ENCODE results near the gene SECTM1.
"Not testable (repeated sequence)": the region's sequence is repeated elsewhere in the genome, so short reads cannot be mapped to it uniquely, and the experiment has no call there.

SECTM1 gene

DNA sequence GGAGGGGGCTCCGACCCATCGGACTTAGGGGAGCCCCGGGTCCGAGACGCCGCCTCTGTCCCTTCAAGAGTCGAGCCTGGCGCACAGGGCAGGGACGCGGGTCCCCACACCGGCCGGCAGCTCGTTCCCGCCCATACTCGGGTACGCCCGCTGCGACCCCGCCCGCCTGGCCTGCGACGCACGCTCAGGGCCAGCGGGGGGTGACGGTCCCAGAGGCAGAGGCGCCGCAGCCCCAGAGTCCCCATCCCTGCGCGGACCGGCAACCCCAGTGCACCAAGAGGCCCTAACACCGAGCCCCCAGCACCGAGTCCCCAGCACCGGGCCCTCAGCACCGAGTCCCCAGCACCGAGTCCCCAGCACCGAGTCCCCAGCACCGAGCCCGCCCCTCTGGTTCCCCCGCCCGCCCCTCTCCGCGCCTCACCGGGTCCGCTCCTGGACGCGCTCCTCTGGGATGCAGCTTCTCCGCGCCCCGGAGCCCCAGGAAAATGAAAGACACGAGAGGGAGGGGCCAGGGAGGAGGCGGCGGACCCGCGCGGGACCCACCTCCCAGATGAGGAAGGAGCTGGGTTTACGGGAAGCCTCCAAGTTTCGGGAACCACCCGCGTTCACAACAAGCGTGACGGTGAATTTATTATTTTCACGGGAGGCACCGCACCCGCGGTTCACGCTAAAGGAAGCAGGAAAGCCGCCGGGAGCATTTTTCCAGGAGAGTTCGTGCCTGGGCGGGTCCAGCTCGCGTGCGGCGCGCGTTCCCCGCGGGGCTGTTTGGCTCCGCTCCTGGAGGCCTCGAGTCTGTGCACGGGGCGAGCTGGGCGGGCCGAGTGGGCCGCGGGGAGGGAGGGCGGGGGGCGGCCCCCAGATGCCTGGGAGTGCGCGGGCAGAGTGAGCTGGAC, at the start of gene SECTM1:
Gene SECTM1 (minus strand): TSS at position 488 of the 893 bp plus-strand sequence. CDS start 6,526 bp downstream, outside the sequence.
- peak; percentile 77 for DNase-seq

DNA sequence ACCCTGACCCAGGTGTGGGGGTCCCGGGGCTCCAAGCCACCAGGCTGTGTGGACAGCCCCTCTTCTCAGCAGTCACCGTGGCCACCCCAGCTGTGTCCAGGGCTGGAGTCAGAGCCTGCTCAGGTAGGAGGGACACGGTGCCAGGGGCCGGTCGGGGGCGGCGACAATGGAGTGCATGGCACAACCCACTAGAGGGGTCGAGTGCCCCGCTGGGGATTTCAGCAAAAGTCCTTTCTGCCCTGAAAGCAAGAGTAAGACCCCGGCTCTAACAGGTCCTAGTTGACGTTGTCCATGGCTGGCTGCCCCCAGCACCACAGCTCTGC, 49.3 kb upstream of the SECTM1 start:
- DNase-seq, result no peak

DNA sequence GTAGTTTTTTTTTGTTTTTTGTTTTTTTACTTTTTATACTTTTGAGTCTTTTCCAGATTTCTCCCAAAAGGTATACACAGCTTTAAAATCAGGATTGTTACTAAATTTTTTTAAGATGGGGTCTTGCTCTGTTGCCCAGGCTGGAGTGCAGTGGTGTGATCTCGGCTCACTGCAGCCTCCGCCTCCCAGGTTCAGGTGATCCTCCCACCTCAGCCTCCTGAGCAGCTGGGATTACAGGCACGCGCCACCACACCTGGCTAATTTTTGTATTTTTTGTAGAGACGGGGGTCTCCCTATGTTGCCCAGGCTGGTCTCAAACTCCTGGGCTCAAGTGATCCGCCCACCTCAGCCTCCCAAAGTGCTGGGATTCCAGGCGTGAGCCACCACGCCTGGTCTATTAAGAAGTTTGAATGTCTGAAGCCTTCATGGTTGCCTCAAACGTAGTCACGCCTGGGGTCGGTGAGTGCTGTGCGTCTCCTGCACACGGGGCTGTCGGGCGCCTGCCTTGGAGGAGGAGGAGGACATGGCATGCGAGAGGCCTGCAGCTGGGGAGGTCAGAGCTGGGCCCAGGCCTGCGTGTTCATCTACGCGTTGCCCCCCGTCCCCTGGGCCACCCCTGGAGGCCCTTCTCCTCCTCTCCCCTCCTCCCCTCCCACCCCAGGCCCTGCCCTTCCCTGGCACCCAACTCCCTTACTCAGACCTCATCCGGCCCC, 48.8 kb upstream of the SECTM1 start:
- DNase-seq, result not testable (repeated sequence)

DNA sequence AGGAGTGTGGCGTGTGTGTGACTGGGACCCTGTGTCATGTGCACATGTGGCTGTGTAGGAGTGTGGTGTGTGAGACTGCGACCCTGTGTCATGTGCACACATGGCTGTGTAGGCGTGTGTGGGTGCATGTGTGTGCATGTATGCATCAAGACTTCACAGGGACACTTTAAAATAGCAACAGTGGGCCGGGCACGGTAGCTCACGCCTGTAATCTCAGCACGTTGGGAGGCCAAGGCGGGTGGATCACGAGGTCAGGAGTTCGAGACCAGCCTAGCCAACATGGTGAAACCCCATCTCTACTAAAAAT, 48.1 kb upstream of the SECTM1 start:
- not testable (repeated sequence) for DNase-seq

DNA sequence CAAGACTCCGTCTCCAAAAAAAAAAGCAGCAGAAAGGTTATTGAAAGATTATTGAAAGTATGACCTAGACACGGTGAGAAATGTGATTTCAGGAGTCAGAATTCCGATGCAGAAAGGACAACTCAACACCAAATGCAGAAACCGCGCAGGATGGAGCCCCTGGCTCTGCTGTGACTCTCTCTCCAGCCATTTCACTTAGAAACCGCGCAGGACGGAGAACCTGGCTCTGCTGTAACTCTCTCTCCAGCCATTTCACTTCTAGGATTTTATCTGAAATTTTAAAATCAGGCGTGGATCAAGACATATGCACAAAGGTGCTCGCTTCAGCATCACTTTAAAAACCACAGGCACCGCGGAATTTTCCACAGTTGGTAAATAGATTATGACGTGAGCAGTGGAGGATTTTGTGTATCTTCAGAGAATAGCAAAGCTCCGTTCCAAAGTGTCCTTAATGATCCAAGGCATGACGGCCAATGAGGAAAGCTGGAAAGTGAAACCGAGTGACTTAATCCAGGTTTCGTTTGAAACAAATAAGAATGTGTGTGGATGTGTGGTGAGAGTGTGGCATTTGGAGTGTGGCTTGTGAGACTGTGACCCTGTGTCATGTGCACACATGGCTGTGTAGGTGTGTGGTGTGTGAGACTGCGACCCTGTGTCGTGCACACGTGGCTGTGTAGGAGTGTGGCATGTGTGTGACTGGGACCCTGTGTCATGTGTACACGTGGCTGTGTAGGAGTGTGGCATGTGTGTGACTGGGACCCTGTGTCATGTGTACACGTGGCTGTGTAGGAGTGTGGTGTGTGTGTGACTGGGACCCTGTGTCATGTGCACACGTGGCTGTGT, 47.5 kb upstream of the SECTM1 start:
- peak; percentile 70 for DNase-seq

DNA sequence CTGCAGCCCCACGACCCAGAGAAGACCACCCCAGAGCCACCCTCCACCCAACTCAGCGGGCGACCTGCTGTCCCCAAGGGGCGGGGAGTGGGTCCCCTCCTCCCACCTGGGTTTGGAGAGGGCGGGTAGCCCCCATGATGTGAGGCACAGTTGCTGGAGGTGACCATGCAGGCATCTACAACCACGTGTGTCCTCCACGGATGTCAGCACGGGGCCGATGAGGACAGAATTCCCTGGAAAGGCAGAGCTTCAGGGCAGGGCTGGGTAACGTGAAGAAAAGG, 45.1 kb upstream of the SECTM1 start:
- no peak for DNase-seq

DNA sequence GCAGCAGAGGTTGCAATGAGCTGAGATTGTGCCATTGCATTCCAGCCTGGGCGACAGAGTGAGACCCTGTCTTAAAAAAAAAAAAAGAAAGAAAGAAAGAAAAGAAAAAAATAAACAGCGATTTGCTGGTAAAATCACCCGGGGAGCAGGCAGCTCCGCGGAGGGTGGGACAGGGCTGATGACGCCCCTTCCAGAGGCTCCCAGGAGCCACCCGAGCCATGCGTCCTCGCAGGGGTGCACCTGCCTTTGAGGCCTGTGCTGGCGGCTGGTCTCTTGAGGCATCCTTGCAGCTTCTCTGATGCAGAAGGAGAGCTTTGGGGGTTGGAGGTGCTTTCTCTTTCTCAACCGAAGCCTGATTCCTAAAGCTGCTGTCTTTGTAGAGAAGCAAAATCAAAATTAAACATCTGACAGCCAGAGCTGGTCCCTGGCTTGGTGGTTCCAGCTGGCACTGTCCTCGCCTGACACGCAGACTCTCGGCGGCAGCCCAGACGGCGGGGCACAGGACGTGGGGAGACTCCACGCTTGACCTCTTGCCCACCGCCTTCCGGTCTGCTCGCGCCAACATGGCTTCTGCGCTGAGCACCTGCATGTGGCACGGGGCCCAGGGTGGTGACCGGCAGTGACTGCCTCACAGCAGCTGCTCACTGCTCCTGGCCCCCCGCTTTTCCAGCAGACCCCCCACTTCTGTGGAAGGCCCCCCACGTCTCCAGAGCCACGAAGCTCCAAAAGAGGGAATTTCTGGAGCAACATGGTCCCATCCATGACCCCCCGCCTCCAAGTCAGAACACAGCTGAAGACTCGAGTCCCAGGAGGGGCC, 44.6 kb upstream of the SECTM1 start:
- peak; percentile 19 for DNase-seq

DNA sequence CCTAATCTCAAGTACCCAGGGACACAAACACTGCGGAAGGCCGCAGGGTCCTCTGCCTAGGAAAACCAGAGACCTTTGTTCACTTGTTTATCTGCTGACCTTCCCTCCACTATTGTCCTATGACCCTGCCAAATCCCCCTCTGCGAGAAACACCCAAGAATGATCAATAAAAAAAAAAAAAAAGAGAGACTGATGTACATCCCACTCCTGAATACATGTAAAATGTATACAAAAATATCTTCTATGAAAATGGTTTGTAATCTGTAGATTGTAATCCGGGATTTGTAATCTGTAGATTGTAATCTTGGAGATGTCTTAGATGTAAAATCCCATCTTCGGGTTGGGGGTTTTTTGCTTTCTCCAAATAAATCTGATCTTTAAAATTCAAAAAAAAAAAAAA, 43.7 kb upstream of the SECTM1 start:
- DNase-seq, result not testable (repeated sequence)

DNA sequence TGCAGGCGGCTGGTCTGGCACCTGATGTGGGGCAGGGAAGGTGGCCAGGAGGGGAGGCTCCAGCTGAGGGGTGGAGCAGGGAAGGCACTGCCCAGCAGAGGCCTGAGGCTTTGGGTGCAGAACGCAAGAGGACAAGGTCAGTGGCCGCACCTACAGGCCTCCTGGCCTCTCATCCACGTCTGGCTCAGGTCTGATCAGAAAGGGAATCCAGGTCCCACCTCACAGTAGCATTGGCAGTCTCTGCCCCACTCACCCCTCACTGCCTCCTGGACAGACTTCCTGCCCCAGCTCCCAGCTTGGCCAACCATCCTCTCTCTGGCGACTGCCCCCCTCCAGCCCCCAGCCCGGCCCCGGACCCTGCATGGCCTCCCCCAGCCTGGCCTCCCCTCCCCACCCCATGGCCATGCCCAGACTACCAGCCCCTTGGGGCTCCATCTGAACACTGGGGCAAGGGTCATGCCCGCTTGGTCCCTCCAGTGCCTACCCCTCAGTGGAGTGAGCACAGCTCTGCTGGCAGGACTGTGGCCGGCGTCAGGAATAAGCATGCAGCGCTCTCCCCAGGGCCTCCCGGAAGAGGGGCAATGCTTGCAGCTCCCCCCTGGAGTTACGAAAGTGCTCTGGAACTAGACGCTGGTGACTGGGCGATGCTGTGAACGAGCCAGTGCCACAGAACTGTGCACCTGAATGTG, 42.6 kb upstream of the SECTM1 start:
- peak; percentile 18 for DNase-seq

DNA sequence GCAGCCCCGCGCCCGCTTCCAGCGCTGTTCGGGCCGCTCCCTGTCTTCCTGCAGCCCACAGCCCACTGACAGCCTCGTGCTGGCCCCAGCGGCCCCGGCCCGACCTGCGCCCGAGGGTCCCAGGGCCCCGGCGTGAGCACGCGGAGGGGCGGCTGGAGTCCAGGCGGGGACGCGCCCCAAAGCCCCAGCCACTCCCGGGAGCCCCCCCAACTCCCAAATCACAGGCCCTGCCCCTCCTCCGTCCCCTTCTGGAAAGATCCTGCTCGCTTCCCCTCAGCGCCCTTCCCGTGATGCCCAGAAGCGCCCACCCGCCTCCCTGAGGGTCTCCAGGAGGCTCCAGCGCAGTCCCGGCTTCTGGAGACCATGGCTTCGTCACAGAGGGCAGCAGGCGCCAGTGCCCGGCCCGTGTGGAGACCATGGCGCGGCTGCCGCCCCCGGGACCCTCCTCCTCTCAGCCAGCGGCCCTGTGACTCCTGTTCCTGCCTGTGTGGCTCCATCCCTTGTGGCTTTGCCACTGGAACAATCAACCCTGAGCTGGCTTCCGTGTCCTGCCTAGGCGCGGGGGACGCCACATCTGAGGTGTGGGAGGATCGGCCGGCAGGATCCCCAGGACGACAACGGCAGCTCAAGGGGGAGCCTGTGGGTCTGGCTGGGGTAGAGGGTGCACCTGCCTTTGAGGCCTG, 41.9 kb upstream of the SECTM1 start:
- peak; percentile 2 for DNase-seq

DNA sequence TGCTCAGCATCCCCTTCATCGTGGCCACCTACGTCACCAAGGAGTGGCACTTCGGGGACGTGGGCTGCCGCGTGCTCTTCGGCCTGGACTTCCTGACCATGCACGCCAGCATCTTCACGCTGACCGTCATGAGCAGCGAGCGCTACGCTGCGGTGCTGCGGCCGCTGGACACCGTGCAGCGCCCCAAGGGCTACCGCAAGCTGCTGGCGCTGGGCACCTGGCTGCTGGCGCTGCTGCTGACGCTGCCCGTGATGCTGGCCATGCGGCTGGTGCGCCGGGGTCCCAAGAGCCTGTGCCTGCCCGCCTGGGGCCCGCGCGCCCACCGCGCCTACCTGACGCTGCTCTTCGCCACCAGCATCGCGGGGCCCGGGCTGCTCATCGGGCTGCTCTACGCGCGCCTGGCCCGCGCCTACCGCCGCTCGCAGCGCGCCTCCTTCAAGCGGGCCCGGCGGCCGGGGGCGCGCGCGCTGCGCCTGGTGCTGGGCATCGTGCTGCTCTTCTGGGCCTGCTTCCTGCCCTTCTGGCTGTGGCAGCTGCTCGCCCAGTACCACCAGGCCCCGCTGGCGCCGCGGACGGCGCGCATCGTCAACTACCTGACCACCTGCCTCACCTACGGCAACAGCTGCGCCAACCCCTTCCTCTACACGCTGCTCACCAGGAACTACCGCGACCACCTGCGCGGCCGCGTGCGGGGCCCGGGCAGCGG, 41.2 kb upstream of the SECTM1 start:
- peak; percentile 13 for DNase-seq

DNA sequence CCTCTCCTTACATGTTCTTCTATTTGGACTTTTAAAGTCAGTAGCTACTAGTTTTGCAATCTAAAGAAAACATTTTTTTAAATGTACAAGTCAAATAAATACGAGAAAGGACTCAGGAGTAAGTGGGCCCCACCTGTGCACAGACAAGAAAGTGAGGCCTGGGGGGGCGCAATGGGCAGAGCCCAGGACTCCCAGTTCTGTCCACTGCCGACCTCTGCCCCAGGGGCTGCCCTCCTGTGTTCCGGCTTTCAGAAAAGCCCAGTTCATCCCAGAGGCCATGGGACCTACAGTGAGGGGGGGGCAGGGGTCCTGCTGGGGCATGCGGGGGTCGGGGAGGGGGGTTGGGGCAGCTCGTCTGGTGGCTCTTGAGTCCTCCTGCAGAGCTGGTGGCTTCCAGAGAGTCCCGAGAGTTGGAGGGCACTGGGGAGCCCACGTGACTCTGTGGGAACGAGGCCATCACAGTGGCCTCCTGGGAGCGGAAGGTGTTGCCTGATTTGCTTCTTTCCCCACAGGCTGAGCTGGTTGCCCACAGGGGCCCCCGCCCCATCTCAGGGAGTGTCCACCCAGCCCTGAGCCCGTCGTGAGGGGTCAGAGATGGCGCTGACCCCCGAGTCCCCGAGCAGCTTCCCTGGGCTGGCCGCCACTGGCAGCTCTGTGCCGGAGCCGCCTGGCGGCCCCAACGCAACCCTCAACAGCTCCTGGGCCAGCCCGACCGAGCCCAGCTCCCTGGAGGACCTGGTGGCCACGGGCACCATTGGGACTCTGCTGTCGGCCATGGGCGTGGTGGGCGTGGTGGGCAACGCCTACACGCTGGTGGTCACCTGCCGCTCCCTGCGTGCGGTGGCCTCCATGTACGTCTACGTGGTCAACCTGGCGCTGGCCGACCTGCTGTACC, 40.4 kb upstream of the SECTM1 start:
- DNase-seq, result peak; percentile 8

DNA sequence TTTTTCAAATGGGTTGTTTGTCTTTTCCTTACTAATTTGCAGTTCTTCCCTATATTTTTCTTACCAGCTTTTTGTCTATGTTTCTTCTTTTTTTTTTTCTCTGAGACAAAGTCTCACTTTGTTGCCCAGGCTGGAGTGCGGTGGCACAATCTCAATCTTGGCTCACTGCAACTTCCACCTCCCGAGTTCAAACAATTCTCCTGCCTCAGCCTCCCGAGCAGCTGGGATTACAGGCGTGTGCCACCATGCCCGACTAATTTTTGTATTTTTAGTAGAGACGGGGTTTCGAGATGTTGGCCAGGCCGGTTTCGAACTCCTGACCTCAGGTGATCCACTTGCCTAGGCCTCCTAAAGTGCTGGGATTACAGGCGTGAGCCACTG, 39.5 kb upstream of the SECTM1 start:
- not testable (repeated sequence) for DNase-seq

DNA sequence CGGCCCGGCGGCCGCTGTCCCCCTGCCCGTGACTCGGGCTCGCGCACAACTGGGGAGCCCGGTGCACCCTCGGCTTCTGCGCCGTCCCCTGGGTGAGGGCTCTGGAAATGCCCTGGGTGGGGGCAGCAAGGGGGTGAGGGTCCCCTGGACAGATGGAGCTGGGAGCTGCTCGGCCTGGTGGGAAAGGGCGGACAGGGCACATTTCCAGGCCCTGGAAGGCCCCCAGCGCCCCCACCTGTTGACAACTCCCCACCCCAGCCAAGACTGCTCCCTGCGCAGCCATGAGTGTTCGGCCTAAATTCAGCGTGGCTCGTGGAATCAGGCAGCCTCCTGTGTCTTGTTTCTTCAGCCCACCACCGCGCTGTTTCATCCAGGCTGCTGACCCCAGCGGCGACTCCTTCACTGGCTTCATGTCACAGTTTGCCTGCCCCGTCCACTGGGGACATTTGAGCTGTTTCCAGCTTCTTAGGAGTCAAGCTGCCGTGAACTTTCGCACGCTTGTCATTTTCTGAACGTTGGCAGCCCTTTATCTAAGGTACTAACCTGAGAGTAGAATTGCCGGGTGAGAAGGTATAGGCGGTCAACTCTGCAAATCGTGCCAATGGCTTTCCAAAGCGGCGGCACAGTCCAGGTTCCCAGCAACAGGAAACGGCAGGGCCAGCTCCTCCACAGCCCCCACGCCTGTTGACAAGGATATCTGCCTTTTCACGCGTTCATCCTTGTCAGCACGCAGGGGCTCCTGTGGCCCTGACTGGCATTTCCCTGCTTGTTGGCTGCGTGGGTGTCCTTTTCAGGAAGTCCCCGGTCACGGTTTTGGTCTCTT, 38.9 kb upstream of the SECTM1 start:
- peak; percentile 26 for DNase-seq

DNA sequence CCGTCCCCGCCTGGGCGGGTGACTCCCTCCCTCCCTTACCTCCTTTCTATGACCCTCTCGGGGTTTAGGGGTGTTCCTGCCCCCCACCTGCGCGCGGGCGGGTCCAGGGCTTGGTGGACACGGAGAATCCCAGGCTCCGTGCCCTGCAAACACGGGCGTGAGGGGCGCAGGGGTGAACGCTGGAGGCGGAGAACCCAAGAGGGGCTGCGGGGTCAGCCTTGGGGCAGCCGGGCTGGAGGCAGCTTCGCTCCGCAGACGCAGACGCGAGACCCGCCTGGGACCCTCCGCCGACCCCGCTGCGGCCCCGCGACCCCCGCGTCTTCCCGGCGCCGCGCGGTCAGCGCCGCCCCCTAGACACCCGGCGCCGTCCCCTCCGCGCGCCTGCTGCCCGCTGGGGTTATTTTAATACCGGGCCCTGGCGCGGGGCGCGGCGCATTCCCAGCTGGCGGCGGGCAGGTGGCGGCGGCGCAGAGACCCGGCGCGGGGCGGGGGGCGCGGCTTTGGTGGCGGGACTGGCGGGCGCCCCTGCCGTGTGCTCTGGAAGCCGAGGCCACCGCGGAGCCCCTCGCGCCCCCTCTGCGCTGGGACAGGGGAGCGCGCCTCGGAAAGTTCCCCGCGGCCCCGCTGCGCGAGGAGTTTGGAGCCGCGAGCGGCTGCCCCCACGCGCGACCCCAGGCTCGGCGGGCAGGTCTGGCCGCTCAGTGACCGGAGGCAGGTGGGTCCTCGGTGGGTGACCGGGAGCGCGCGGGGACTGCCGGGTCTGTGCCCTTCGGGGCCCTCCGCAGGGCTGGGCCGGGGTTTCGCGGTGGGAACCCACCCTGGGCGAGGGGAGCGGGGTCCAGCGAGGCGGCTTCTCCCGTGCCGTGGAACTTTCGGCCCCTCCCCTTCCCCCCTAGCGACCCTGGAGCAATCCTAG, 38.0 kb upstream of the SECTM1 start, which contains the start of gene UTS2R:
Gene UTS2R (plus strand): TSS at position 433 of the 916 bp plus-strand sequence. CDS start 2,560 bp downstream, outside the sequence.
- DNase-seq, result peak; percentile 47

DNA sequence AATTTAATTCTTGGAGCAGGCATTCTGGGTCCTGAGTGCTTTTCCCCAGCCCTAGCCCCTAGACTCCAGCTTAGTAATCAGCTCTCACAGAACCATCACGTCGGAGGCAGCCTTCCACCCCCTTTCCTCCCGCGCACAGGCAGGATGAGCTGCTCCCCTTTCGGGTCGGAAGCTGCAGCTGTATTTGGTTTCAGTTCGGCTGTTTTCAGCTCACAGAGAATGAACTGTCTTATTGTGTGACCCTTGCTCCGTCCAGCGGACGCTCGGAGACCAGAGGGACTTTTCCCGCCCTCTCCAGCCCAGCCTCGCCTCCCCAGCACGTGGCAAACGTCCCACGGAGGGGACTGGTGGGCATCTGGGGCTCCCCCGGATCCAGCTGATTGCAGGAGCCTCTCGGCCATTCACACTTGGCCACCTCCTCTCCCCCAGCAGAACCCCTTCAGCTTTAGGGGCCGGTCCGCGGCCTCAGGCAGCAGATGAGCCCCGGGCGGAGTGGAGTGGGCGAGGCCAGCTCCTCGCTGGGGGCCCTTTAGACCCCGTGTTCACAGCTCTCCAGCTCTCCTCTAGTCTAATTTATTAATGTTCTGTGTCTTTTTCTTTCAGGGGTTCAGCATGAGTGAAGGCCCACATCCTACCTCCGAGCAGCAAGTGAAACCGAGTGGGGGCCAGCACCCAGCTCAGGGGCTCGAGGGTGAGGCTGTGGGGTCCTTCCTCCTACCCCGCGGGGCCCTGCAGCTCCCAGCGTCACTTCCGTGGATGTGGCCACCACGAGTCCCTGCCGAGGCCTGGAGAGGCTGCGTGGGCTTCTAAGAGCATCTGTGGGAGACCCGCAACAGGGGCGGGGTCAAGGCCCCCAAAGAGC, 37.1 kb upstream of the SECTM1 start:
- DNase-seq, result no peak

DNA sequence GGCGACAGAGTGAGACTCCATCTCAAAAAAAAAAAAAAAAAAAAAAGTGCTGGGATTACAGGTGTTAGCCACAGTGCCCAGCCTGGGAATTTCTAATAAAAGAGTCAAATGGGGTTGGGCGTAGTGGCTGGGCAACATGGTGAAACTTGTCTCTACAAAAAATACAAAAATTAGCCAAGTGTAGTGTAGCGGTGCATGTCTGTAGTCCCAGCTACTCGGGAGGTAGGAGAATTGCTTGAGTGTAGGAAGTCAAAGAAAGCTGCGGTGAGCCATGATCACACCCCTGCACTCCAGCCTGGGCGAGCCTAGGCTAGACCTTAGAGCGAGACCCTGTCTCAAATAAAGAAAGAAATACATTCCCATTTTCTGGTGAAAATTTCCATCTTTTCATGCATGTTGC, 35.6 kb upstream of the SECTM1 start:
- no peak for DNase-seq

Data from right hindlimb (tissue), 1 donor.